A673 (cell line): ENCODE results near the gene RBP2.

Source experiments
- EZH2 ChIP-seq: fragments of 200-600 bp; sonication (generic); IDR thresholded peaks from 2 replicates; pipeline ENCODE4 v1.6.1; 2017; ENCODE audit warnings: borderline replicate concordance, low read depth, mild to moderate bottlenecking, mixed read lengths, antibody characterized with exemption, low read length; ENCODE audit not compliant: poor library complexity, severe bottlenecking
- TF ChIP-seq, protein P1 (sequence below): fragments of 300-800, 200-600 bp; sonication (generic); conservative IDR thresholded peaks from 2 replicates; pipeline ENCODE4 v1.5.1; 2017; ENCODE audit warnings: low read depth, mild to moderate bottlenecking, antibody characterized with exemption, low read length, moderate library complexity, mixed read lengths

DNA sequence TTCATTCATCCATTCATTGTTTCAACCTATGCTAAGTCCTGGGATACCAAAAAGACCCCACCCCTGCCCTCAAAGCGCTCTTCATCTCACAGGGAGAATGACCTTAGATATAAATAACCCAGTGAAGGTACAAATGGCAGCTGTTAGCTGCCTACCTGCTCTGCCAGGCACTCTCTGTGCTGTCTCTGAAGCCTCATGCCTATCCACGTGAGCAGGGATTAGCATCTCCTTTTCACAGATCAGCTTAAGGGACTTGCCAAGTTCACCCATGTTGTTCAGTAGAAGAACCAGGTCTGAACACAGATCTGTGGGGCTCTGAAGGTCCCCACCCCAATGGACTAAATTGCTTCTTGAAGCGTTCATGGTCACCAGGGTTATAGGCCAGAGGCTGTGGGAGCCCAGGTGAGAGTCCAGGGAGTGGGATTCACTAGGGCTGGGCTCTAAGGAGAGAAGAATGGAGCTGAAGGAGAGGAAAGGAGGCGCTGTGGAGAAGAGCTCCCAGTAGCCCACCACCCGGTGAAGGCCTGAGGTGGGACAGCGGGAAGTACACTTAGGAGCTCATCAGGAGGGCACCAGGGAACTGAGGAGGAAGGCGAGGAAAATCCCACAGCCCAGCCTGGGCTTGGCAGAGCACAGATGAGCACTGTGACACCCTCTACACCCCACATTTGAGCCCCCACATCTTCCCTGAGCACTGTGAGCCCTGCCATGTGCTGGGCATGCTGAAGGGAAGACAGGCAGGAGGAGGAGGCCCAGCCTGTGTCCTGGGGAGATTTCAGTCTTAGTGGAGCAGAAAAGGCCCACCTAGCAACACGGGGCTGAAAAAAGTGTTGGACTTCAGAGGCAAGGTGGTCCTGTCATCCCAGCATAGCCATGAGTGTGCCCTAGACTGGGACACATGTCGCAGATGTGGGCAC is 42.9 kb upstream of the RBP2 start:
- TF ChIP-seq, protein P1, sequence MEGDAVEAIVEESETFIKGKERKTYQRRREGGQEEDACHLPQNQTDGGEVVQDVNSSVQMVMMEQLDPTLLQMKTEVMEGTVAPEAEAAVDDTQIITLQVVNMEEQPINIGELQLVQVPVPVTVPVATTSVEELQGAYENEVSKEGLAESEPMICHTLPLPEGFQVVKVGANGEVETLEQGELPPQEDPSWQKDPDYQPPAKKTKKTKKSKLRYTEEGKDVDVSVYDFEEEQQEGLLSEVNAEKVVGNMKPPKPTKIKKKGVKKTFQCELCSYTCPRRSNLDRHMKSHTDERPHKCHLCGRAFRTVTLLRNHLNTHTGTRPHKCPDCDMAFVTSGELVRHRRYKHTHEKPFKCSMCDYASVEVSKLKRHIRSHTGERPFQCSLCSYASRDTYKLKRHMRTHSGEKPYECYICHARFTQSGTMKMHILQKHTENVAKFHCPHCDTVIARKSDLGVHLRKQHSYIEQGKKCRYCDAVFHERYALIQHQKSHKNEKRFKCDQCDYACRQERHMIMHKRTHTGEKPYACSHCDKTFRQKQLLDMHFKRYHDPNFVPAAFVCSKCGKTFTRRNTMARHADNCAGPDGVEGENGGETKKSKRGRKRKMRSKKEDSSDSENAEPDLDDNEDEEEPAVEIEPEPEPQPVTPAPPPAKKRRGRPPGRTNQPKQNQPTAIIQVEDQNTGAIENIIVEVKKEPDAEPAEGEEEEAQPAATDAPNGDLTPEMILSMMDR = no peak
- no peak for TF ChIP-seq EZH2
